ENCODE results near the gene CSNK1G1.
"Not testable (repeated sequence)": the region's sequence is repeated elsewhere in the genome, so short reads cannot be mapped to it uniquely, and the experiment has no call there.

CSNK1G1 gene

DNA sequence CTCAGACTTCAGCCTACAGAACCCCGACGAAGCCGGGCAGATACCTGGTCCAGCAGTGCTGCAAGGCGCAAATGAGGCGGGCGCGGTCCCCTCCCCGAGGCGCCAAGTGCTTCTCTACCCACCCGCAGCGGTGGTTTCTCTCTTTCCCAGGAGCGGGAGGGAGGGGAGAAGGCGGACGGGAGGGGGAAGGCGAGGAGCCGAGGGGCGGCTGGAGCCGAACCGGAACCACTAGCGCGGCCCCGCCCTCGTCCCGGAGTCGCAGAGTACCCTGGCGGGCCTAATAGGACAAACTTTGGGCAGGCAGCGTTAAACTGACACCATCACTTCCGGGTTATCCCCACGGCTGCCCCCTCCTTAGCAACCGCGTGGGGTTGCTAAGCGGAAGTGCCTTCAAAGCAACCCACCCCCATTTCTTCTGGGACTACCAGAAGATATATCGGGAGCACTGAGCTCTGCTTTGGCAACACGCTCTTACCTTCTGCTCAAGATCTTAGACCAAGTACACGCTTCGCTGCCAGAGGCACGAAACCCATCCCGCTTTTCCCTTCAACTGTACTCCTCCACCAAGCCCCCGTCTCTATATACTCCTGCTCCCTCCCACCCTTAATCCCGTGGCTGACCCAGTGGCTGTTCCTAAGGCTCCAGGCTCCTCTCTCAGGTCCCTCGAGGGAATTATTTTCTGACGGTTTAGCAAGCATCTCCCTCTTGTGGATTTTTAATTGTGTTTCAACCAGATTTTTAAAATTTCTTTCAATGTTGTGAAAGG is at the start of gene CSNK1G1:
Gene CSNK1G1 (minus strand): TSS at position 230 of the 766 bp plus-strand sequence. CDS start 55,674 bp downstream, outside the sequence.
- TF ChIP-seq ZFX (IDR thresholded peaks at IDR 0.05) (no peak), CTCF (conservative IDR thresholded peaks at IDR 0.05) (peak; percentile 53)
- peak within 1 kb of the TSS; percentile 68 for H3K27ac ChIP-seq

GRCh38 chr15:64400583-64400982 is 44.6 kb upstream of the CSNK1G1 start:
- TF ChIP-seq ZFX (IDR thresholded peaks at IDR 0.05) (no peak), CTCF (conservative IDR thresholded peaks at IDR 0.05) (no peak)
- H3K27ac ChIP-seq = no peak overlapping the region

DNA sequence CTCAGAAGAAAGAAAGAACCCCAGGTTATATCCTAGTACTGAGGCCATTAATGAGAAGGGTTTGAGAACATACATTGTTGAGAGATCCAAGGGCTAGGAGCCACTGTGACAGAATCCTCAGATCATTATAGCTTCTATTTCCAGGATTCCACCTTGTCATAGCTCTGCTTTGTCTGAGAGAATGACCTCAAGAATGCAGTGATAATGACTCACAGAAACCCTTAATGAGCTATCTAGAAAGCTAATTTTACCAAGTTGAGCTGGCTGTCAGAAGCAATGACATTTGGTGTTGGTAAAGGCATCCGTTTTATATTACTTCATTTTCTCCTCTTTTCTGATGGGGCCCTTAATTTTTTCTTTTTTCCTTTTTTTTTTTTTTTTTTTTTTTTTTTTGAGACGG is 42.6 kb upstream of the CSNK1G1 start:
- TF ChIP-seq CTCF (conservative IDR thresholded peaks at IDR 0.05) (no peak), ZFX (IDR thresholded peaks at IDR 0.05) (no peak)
- no peak overlapping the region for H3K27ac ChIP-seq

- no peak overlapping the region for H3K27ac ChIP-seq
- no peak for TF ChIP-seq CTCF (conservative IDR thresholded peaks at IDR 0.05)
- no peak for TF ChIP-seq ZFX (IDR thresholded peaks at IDR 0.05)
These were observed 40.8 kb upstream of the CSNK1G1 start for GRCh38 chr15:64396789-64397188.

GRCh38 chr15:64392471-64392870 is 36.5 kb upstream of the CSNK1G1 start:
- not testable (repeated sequence) for H3K27ac ChIP-seq

- H3K27ac ChIP-seq = no peak overlapping the region
- no peak for TF ChIP-seq ZFX (IDR thresholded peaks at IDR 0.05)
These were observed 33.1 kb upstream of the CSNK1G1 start for GRCh38 chr15:64389036-64389435.

GRCh38 chr15:64387562-64388168 is 31.7 kb upstream of the CSNK1G1 start, which contains the start of gene TRIP4:
Gene TRIP4 (plus strand): TSS chr15:64387836. CDS start chr15:64387864, 28 bp downstream.
- TF ChIP-seq CTCF (conservative IDR thresholded peaks at IDR 0.05) = no peak
- no peak for TF ChIP-seq ZFX (IDR thresholded peaks at IDR 0.05)
- H3K27ac ChIP-seq = peak within 1 kb of the TSS; percentile 64

DNA sequence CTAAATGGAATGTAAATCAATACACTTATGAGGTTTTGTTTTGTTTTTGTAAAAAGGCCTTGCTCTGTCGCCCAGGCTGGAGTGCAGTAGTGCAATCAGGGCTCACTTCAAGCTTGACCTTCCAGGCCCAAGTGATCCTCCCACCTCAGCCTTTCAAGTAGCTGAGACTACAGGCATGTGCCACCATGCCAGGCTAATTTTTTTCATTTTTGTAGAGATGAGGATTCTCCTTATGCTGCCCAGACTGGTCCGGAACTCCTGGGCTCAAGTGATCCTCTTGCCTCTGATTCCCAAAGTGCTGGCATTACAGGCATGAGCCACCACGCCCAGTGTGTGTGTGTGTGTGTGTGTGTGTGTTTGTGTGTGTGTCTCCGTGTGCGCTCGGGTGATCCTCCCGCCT is 30.3 kb upstream of the CSNK1G1 start:
- no peak overlapping the region for H3K27ac ChIP-seq
- TF ChIP-seq CTCF (conservative IDR thresholded peaks at IDR 0.05) (no peak), ZFX (IDR thresholded peaks at IDR 0.05) (no peak)
